Endothelial cell of umbilical vein (primary cell): ENCODE measurements around the gene TANGO6. TPM values are rescaled to one million over a fixed set of nuclear protein-coding genes. Genes with fewer than 3 reads are reported as not detected.

Experiments used
- BruUV-seq: library from RNA; stranded (reverse); fragments of 400-500 nt; replicated peaks from 2 replicates; lab custom pipeline; 2021; lab: Mats Ljungman, UMichigan
- CTCF ChIA-PET: fragments of 300-600, 350-600 bp; sonication (Branson Sonifier 250); formaldehyde crosslinking; loops from one replicate; lab custom pipeline; 2021; ENCODE audit warnings: antibody characterized with exemption, inconsistent platforms; lab: Charles Lee
- POLR2A ChIA-PET: fragments of 300-600, 350-600 bp; sonication (Branson Sonifier 250); formaldehyde crosslinking; loops from one replicate; lab custom pipeline; 2021; ENCODE audit warnings: antibody characterized with exemption, inconsistent platforms; lab: Charles Lee
- DNase-seq: peaks from one replicate; pipeline ENCODE4 v3.0.0-alpha.2; 2011; ENCODE audit warnings: low read depth, low spot score
- FAIRE-seq: peaks from 2 replicates; lab custom pipeline; 2011; peaks lifted over from hg19 to GRCh38; lab: Jason Lieb, UNC
- H2AFZ ChIP-seq: 2 replicates; pipeline ENCODE4 v1.6.0; 2012; ENCODE audit warnings: low read depth, low read length, control low read depth, inconsistent platforms
- H3K27ac ChIP-seq: 2 replicates; pipeline ENCODE4 v1.5.1; 2011; ENCODE audit warnings: low read depth, mild to moderate bottlenecking, control low read depth, low read length, moderate library complexity; ENCODE audit not compliant: insufficient read depth
- H3K27me3 ChIP-seq, 2 experiments: 2 replicates each; pipeline versions ENCODE4 v1.6.0 to v1.6.1; 2011; ENCODE audit warnings: low read length in 2 of 2, mixed read lengths in 1 of 2; ENCODE audit not compliant: control insufficient read depth in 2 of 2, insufficient read depth in 2 of 2
- H3K36me3 ChIP-seq, 2 experiments: 2 replicates in 1 of 2; 3 replicates in 1 of 2; pipeline ENCODE4 v1.5.1; 2011; ENCODE audit warnings: low read length in 2 of 2, mild to moderate bottlenecking in 1 of 2, moderate library complexity in 1 of 2; ENCODE audit not compliant: control insufficient read depth in 2 of 2, insufficient read depth in 2 of 2; ENCODE audit errors: extremely low read depth in 1 of 2
- H3K4me1 ChIP-seq: 3 replicates; pipeline ENCODE4 v1.5.1; 2011; ENCODE audit warnings: mild to moderate bottlenecking, low read length; ENCODE audit not compliant: control insufficient read depth, insufficient read depth; ENCODE audit errors: extremely low read depth
- H3K4me2 ChIP-seq: 2 replicates; pipeline ENCODE4 v1.6.1; 2011; ENCODE audit warnings: low read length, control low read depth, mixed read lengths; ENCODE audit not compliant: insufficient read depth
- H3K4me3 ChIP-seq, 3 experiments: fragments of 200-600 bp in 1 of 3; sonication (generic), shearing (Covaris generic) in 1 of 3; replicated peaks in 1 of 3; 2 replicates each; pipeline ENCODE4 v1.5.1; 2011 to 2016; ENCODE audit warnings: control low read depth in 3 of 3, low read length in 3 of 3, mild to moderate bottlenecking in 2 of 3, inconsistent platforms in 1 of 3, low read depth in 1 of 3, moderate library complexity in 1 of 3; ENCODE audit not compliant: insufficient read depth in 1 of 3
- H3K79me2 ChIP-seq: 2 replicates; pipeline ENCODE4 v1.6.0; 2012; ENCODE audit warnings: low read length, inconsistent platforms; ENCODE audit not compliant: control insufficient read depth, insufficient read depth
- H3K9ac ChIP-seq: replicated peaks from 2 replicates; pipeline ENCODE3; 2011; ENCODE audit warnings: low read length, control low read depth; ENCODE audit not compliant: insufficient read depth; ENCODE audit errors: extremely low read depth
- H3K9me1 ChIP-seq: replicated peaks from 3 replicates; pipeline ENCODE4 v1.6.0; 2011; ENCODE audit warnings: mild to moderate bottlenecking, low read length; ENCODE audit not compliant: control insufficient read depth, insufficient read depth; ENCODE audit errors: extremely low read depth
- H3K9me3 ChIP-seq: replicated peaks from 2 replicates; pipeline ENCODE4 v1.5.1; 2012; ENCODE audit warnings: low read length, inconsistent platforms; ENCODE audit not compliant: control insufficient read depth, insufficient read depth
- H4K20me1 ChIP-seq: replicated peaks from 2 replicates; pipeline ENCODE3; 2011; ENCODE audit warnings: mild to moderate bottlenecking, low read length; ENCODE audit not compliant: control insufficient read depth, insufficient read depth; ENCODE audit errors: extremely low read depth
- CTCF ChIP-seq, 2 donors: IDR thresholded peaks; 1 replicate in 1 of 2; 2 replicates in 1 of 2; pipeline ENCODE4 v1.5.1; 2011; ENCODE audit warnings: low read length in 2 of 2, mild to moderate bottlenecking in 2 of 2, moderate library complexity in 2 of 2, control low read depth in 1 of 2, inconsistent platforms in 1 of 2, low read depth in 1 of 2; ENCODE audit not compliant: insufficient read depth in 1 of 2; ENCODE audit errors: extremely low read depth in 1 of 2
- EZH2 ChIP-seq: IDR thresholded peaks from 2 replicates; pipeline ENCODE4 v1.6.1; 2012; ENCODE audit warnings: borderline replicate concordance, low read depth, mild to moderate bottlenecking, moderate library complexity, low read length, inconsistent platforms; ENCODE audit not compliant: severe bottlenecking
- MAX ChIP-seq: IDR thresholded peaks from 2 replicates; pipeline ENCODE4 v1.6.1; 2011; ENCODE audit not compliant: insufficient read depth, insufficient read length
- MYC ChIP-seq: IDR thresholded peaks from one replicate; pipeline ENCODE4 v1.6.1; 2011; ENCODE audit warnings: mild to moderate bottlenecking, low read depth, low read length
- POLR2A ChIP-seq: IDR thresholded peaks from 2 replicates; pipeline ENCODE4 v1.6.1; 2012; ENCODE audit warnings: low read depth, mild to moderate bottlenecking, control low read depth, low read length
- POLR2AphosphoS5 ChIP-seq: IDR thresholded peaks from 2 replicates; pipeline ENCODE4 v1.6.1; 2012; ENCODE audit warnings: low read depth, mild to moderate bottlenecking, control low read depth, low read length, moderate library complexity; ENCODE audit not compliant: insufficient read depth
- dilution Hi-C: fragments of 300-500 bp; cut with MboI; formaldehyde crosslinking; loops from one replicate; pipeline ENCODE4 v1.15.0; 2019; ENCODE audit warnings: low sequenced_read_pairs; ENCODE audit not compliant: extremely low pct_ligation_motif_present
- intact Hi-C: fragments of 100-400 bp; cut with micrococcal nuclease; formaldehyde crosslinking; loops from one replicate; pipeline ENCODE4 v1.10.0; 2022
- polyA plus RNA-seq, 4 experiments: library from polyadenylated mRNA; depleted of rRNA in 3 of 4; stranded (reverse) in 3 of 4; unstranded in 1 of 4; fragments of >200 nt; gene quantifications; 2 replicates each; pipeline versions ENCODE4 v1.2.1 to v1.2.3, GENCODE V29; 2011 to 2012; ENCODE audit warnings: missing spikeins in 1 of 4
- total RNA-seq: library from RNA; stranded (reverse); gene quantifications from 2 replicates; pipeline ENCODE4 v1.2.3, GENCODE V29; 2021

TANGO6 gene
- total and polyA plus RNA-seq, 2 donors (not counting 3 experiments of a cell fraction or from before 2014, with no cell fraction given) = 6.7 to 21.2 TPM

GRCh38 chr16:69055980-69056379 lies 212.6 kb downstream of the TANGO6 start:
- POLR2A ChIA-PET = no interaction called here
- CTCF ChIA-PET = interaction anchor here (1.0 to 1.4 kb wide), 3 partner anchors 11 to 57 kb away, joined by 3 to 5 read pairs (median 5); no protein-coding TSS in a partner anchor
- no peaks in the 10 kb centered on the region for H3K36me3 ChIP-seq
- H3K27ac ChIP-seq = no peak overlapping the region
- H2AFZ ChIP-seq = no peak overlapping the region
- no peaks in the 10 kb centered on the region for H3K4me1 ChIP-seq
- no peak overlapping the region for H3K9ac ChIP-seq
- H3K27me3 ChIP-seq = no peaks in the 10 kb centered on the region
- DNase-seq (no peak), FAIRE-seq (peak; percentile 49)
- H3K4me2 ChIP-seq = no peak overlapping the region
- TF ChIP-seq MYC = no peak
- TF ChIP-seq MAX = no peak
- BruUV-seq = no TSS peak
- H3K9me1 ChIP-seq = no peaks in the 10 kb centered on the region
- no peaks in the 10 kb centered on the region for H4K20me1 ChIP-seq
- intact Hi-C loops (no loop called here), dilution Hi-C loops (no loop called here)
- H3K4me3 ChIP-seq = no peak overlapping the region
- no peaks in the 10 kb centered on the region for H3K9me3 ChIP-seq
- H3K79me2 ChIP-seq = no peaks in the 10 kb centered on the region

- no peak overlapping the region for H2AFZ ChIP-seq
- dilution Hi-C loops (no loop called here), intact Hi-C loops (no loop called here)
- no peak overlapping the region for H3K27ac ChIP-seq
- ChIA-PET CTCF (interaction anchor here (1.0 to 1.4 kb wide), 3 partner anchors 12 to 57 kb away, joined by 3 to 5 read pairs (median 5); no protein-coding TSS in a partner anchor), POLR2A (interaction anchor here (0.6 kb wide), 1 partner anchor 75 kb away, joined by 4 read pairs; no protein-coding TSS in a partner anchor)
- no peak overlapping the region for H3K9ac ChIP-seq
- no peak overlapping the region for H3K4me3 ChIP-seq
- peak; percentile 55 for FAIRE-seq
- no peak for DNase-seq
- no peaks in the 10 kb centered on the region for H3K9me1 ChIP-seq
- TF ChIP-seq EZH2 (no peak), POLR2AphosphoS5 (no peak), CTCF (IDR thresholded peaks at IDR 0.05; ENCODE audit: extremely low read depth in 1 of 2, insufficient read depth in 1 of 2, low read depth in 1 of 2, low read length in 2 of 2) (no peak), POLR2A (no peak)
- no peaks in the 10 kb centered on the region for H3K4me1 ChIP-seq
- H3K4me2 ChIP-seq = no peak overlapping the region
- H3K79me2 ChIP-seq = no peaks in the 10 kb centered on the region
- H3K27me3 ChIP-seq = no peaks in the 10 kb centered on the region
- no peaks in the 10 kb centered on the region for H4K20me1 ChIP-seq
- no peaks in the 10 kb centered on the region for H3K36me3 ChIP-seq
- BruUV-seq = no TSS peak
- no peaks in the 10 kb centered on the region for H3K9me3 ChIP-seq
Measured at GRCh38 chr16:69056421-69056820, 213.1 kb downstream of the TANGO6 start.
